Effector memory CD8-positive, alpha-beta T cell (primary cell): ENCODE data around the gene TUBG1.
"Not testable (repeated sequence)": the region's sequence is repeated elsewhere in the genome, so short reads cannot be mapped to it uniquely, and the experiment has no call there.

ENCODE experiments used
- ATAC-seq: fragments of 150-1000 bp; cut with Tn5 transposase; replicated peaks from 2 replicates; pipeline ENCODE4 v1.10.0; 2021; ENCODE audit warnings: mild to moderate bottlenecking, moderate library complexity
- DNase-seq, 3 experiments: peaks; one replicate each; pipeline ENCODE4 v3.0.0; 2021
- H3K27ac Mint-ChIP-seq, 2 donors: one replicate each; pipeline ENCODE4 v1.8.0; 2022; ENCODE audit warnings: mild to moderate bottlenecking in 2 of 2, mixed read lengths in 2 of 2, moderate library complexity in 2 of 2
- H3K27me3 Mint-ChIP-seq, 2 donors: one replicate each; pipeline ENCODE4 v1.8.0; 2022; ENCODE audit warnings: mixed read lengths in 2 of 2
- H3K36me3 Mint-ChIP-seq: one replicate; pipeline ENCODE4 v1.8.0; 2022; ENCODE audit warnings: mild to moderate bottlenecking, moderate library complexity, mixed read lengths; ENCODE audit not compliant: insufficient read depth
- H3K4me1 Mint-ChIP-seq, 2 donors: one replicate each; pipeline ENCODE4 v1.8.0; 2022; ENCODE audit warnings: low read depth in 2 of 2, mixed read lengths in 2 of 2
- H3K4me3 Mint-ChIP-seq, 2 donors: one replicate each; pipeline ENCODE4 v1.8.0; 2022; ENCODE audit warnings: mild to moderate bottlenecking in 2 of 2, mixed read lengths in 2 of 2, moderate library complexity in 2 of 2
- H3K9me3 Mint-ChIP-seq, 2 donors: one replicate each; pipeline ENCODE4 v1.8.0; 2022; ENCODE audit warnings: mixed read lengths in 2 of 2

Gene TUBG1

DNA sequence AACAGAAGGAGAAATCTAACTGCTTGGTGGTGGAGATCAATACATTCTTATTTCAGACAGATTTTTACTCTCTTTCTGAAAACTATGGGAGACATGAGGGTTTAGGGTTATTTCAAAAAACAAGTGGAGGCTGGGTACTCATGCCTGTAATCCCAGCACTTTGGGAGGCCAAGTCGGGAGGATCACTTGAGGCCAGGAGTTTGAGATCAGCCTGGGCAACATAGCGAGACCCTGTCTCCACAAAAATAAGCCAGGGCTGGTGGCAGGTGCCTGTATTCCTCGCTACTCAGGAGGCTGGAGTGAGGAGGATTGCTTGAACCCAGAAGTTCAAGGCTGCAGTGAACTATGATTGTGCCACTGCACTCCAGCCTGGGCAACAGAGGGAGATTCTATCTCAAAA is 12.5 kb downstream of the TUBG1 start:
- not testable (repeated sequence) for DNase-seq, ATAC-seq, H3K9me3 Mint-ChIP-seq, H3K27me3 Mint-ChIP-seq, H3K4me1 Mint-ChIP-seq, H3K36me3 Mint-ChIP-seq, H3K4me3 Mint-ChIP-seq
- peak overlapping the region in 1 of 2 donors; percentile 4 for H3K27ac Mint-ChIP-seq

DNA sequence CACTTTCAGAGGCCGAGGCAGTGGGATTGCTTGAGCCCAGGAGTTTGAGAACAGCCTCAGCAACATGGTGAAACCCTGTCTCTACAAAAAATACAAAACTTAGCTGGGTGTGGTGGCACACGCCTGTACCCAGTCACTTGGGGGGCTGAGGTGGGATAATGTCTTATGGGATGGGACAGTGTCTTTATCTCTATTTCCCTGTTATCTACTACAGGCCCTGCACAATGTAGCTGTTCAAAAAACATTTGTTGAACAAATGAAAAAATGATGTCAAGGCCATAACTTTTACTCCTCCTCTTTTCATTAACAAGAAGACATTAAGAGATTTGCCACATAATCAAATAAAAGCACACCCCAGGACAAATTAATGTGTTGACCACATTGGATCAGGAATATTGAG is 13.8 kb downstream of the TUBG1 start:
- H3K4me3 Mint-ChIP-seq = no peak overlapping the region
- H3K27me3 Mint-ChIP-seq = no peaks in the 10 kb centered on the region
- ATAC-seq (no peak), DNase-seq (no peak)
- H3K9me3 Mint-ChIP-seq = no peaks in the 10 kb centered on the region
- peaks cover 0 to 2% of the 10 kb centered on the region in 2 donors for H3K4me1 Mint-ChIP-seq
- H3K27ac Mint-ChIP-seq = no peak overlapping the region
- H3K36me3 Mint-ChIP-seq = no peaks in the 10 kb centered on the region

DNA sequence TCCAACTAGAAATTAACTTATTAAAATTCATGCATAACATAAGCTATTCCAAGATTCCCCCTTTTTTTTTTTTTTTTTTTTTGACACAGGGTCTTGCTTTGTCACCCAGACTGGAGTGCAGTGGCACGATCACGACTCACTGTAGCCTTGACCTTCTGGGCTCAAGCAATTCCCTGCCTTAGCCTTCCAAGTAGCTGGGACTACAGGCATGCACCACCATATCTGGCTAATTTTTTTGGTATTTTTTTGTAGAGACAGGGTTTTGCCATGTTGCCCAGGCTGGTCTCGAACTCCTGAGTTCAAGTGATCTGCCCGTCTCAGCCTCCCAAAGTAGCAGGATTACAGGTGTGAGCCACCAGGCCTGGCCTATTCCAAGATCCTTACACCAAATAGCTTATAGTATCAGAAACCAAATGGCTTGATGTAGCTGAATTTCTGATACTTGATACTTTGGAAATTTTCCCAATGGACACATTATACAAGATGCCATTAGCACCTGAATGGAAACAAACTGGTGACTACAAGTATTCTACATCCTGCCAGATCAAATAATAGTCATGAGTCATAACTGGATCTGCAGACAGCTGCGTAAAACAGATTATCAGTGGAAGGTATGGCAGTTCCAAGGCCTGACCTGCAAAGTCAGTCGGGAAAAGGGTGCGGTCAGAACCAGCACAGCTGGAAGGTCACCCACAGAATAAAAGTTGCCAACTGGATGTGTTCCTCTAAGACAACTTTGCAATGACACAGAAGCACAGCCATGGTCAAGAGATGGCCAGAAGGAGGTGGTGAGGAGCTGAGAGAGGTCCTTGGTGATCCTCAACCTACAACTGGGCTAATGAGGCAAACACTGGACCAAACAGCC is 14.5 kb downstream of the TUBG1 start:
- H3K9me3 Mint-ChIP-seq = no peaks in the 10 kb centered on the region
- ATAC-seq (no peak), DNase-seq (no peak)
- no peaks in the 10 kb centered on the region for H3K36me3 Mint-ChIP-seq
- H3K4me1 Mint-ChIP-seq = no peaks in the 10 kb centered on the region
- H3K27ac Mint-ChIP-seq = no peak overlapping the region
- no peak overlapping the region for H3K4me3 Mint-ChIP-seq
- no peaks in the 10 kb centered on the region for H3K27me3 Mint-ChIP-seq

- H3K27ac Mint-ChIP-seq, DNase-seq, H3K4me3 Mint-ChIP-seq, H3K36me3 Mint-ChIP-seq, ATAC-seq, H3K27me3 Mint-ChIP-seq, H3K4me1 Mint-ChIP-seq, H3K9me3 Mint-ChIP-seq: not testable (repeated sequence)
Measured at GRCh38 chr17:42627032-42627764, 17.7 kb downstream of the TUBG1 start.

DNA sequence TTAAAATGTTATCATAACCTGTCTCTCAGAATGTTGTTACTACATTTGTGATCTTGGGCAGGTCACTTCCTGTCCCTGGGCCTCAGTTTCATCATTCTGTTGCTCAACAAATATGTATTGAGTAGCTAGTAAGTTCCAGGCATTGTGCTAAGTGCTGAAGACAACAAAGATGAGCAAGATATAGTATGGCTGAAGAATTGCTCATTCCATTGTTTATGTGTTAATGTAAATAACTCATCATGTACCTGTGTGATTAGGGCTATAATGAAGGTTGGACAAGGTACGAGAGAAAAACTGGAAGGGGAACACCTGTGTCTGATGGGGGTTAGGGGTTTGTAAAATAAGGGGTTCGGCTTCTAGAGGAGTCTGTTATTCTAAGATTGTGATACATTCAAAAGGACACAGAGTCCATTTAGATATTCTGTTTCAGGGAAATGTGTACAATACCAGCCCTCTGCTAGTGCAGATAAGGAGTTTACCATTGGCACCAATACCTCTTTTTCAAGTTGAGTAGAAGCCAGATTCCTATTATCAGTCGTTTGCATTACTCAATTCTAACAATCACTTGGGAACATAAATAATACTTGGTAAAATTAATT is 20.0 kb downstream of the TUBG1 start:
- no peak for ATAC-seq
- no peaks in the 10 kb centered on the region for H3K9me3 Mint-ChIP-seq

GRCh38 chr17:42632949-42633444 is 23.5 kb downstream of the TUBG1 start:
- Mint-ChIP-seq H3K4me3 (no peak overlapping the region), H3K27ac (no peak overlapping the region)

More for the DNA sequence above, 20.0 kb downstream of the TUBG1 start:
- Mint-ChIP-seq H3K27me3 (no peaks in the 10 kb centered on the region), H3K4me3 (no peak overlapping the region), H3K27ac (no peak overlapping the region), H3K4me1 (no peaks in the 10 kb centered on the region), H3K36me3 (no peaks in the 10 kb centered on the region)
- no peak for DNase-seq

DNA sequence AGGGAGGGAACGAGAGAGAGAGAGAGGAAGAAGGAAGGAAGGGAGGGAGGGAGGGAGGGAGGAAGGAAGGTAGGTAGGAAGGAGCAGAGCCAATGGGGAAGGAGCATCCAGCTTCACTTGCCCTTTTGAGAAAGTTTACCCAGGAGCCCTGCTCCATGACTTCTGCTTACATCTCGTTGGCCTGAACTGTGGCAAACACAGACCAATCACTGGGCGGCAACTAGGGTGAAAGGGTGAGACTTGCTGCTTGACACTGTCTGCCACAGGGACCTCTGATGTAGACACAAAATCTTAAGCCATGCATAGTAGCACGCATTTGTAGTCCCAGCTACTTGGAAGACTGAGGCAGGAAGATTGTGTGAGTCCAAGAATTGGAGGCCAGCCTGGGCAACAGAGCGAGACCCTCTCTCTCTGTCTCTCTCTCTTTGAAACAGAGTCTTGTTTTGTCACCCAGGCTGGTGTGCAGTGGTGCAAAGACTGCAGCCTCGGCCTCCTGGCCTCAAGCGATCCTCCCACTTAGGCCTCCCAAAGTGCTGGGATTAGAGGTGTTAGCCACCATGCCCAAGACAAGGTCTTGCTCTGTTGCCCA is 30.1 kb downstream of the TUBG1 start:
- H3K4me1 Mint-ChIP-seq = peaks cover 0 to 3% of the 10 kb centered on the region in 2 donors
- H3K27ac Mint-ChIP-seq = peak overlapping the region in 1 of 2 donors; percentile 25
- ATAC-seq (no peak), DNase-seq (no peak)
- no peak overlapping the region for H3K4me3 Mint-ChIP-seq
- H3K27me3 Mint-ChIP-seq = peaks cover 12 to 18% of the 10 kb centered on the region in 2 donors
- no peaks in the 10 kb centered on the region for H3K9me3 Mint-ChIP-seq
- peaks cover 6% of the 10 kb centered on the region for H3K36me3 Mint-ChIP-seq

More at GRCh38 chr17:42632949-42633444, 23.5 kb downstream of the TUBG1 start:
- ATAC-seq (no peak), DNase-seq (no peak)
- Mint-ChIP-seq H3K9me3 (no peaks in the 10 kb centered on the region), H3K4me1 (no peaks in the 10 kb centered on the region), H3K27me3 (no peaks in the 10 kb centered on the region), H3K36me3 (no peaks in the 10 kb centered on the region)

DNA sequence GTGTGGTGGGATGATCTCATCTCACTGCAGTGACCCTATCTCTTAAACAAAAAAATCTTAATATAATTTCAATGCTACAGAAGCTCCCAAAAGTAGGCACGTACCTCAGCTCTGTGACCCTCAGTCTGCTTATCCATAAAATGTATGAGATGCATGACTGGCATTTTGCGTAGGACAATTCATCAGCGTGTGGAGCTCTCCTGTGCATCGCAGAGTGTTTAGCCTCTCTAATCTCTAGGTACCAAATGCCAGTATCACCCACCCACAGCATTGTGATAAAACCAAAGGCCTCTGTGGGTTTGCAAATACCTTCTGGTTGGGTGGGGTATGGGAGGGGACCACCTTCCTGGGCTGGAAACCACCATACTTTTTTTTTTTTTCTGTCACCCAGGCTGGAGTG is 30.6 kb downstream of the TUBG1 start:
- H3K4me1 Mint-ChIP-seq = peaks cover 0 to 3% of the 10 kb centered on the region in 2 donors
- no peaks in the 10 kb centered on the region for H3K9me3 Mint-ChIP-seq
- peak; percentile 26 for ATAC-seq
- no peak for DNase-seq
- peaks cover 12 to 18% of the 10 kb centered on the region in 2 donors for H3K27me3 Mint-ChIP-seq
- H3K27ac Mint-ChIP-seq = no peak overlapping the region
- no peak overlapping the region for H3K4me3 Mint-ChIP-seq
- H3K36me3 Mint-ChIP-seq = peaks cover 6% of the 10 kb centered on the region

DNA sequence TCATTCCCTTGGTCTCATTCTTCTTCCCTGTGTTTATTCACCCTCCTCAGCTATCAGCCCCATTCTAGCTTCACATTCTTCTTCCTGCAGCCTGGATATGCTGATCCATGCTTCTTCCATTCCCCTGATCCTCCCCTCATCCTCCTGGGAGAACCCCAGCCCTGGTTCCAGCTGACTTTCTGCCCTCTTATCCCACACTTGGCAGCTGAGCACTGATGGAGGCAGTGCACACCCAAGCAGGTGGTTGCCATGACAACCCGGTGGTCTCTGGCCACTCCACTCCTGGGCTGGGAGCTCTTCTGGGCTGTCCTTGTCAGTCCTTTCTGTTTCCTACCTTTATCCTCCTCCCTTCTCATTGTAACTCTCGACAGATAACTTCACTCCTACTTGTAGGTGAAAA is 32.9 kb downstream of the TUBG1 start:
- no peak for DNase-seq

GRCh38 chr17:42647778-42648177 is 38.3 kb downstream of the TUBG1 start:
- Mint-ChIP-seq H3K27me3 (peaks cover 3 to 22% of the 10 kb centered on the region in 2 donors), H3K27ac (no peak overlapping the region), H3K9me3 (no peaks in the 10 kb centered on the region), H3K4me1 (peaks cover 0 to 9% of the 10 kb centered on the region in 2 donors), H3K4me3 (no peak overlapping the region), H3K36me3 (no peaks in the 10 kb centered on the region)
- peak; percentile 17 for ATAC-seq
- no peak for DNase-seq

More for the DNA sequence above, 32.9 kb downstream of the TUBG1 start:
- H3K4me3 Mint-ChIP-seq = no peak overlapping the region
- H3K9me3 Mint-ChIP-seq = no peaks in the 10 kb centered on the region
- peaks cover 6% of the 10 kb centered on the region for H3K36me3 Mint-ChIP-seq
- peaks cover 12 to 18% of the 10 kb centered on the region in 2 donors for H3K27me3 Mint-ChIP-seq
- no peak overlapping the region for H3K27ac Mint-ChIP-seq
- ATAC-seq = no peak
- H3K4me1 Mint-ChIP-seq = peaks cover 0 to 3% of the 10 kb centered on the region in 2 donors

DNA sequence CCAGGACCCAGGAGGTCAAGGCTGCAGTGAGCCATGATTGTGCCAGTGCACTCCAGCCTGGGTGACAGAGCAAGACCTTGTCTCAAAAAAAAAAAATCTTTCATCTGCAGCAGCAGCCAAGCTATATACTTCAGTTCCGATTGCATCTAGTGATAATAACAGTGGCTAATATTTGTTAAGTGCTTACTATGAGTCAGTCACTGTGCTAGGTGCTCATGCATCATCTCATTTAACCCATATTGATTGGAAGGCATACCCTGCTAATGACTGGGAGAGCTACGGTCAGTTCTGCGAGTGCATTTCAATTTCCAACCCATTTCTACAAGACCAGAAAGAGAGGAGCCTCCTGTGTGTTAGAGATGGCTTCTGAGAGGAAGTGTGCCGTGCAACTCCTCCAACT is 41.9 kb downstream of the TUBG1 start:
- Mint-ChIP-seq H3K4me3 (no peak overlapping the region), H3K9me3 (no peaks in the 10 kb centered on the region), H3K4me1 (peaks cover 0 to 16% of the 10 kb centered on the region in 2 donors), H3K27me3 (peaks cover 7 to 39% of the 10 kb centered on the region in 2 donors), H3K27ac (no peak overlapping the region), H3K36me3 (no peaks in the 10 kb centered on the region)
- DNase-seq (no peak), ATAC-seq (no peak)

DNA sequence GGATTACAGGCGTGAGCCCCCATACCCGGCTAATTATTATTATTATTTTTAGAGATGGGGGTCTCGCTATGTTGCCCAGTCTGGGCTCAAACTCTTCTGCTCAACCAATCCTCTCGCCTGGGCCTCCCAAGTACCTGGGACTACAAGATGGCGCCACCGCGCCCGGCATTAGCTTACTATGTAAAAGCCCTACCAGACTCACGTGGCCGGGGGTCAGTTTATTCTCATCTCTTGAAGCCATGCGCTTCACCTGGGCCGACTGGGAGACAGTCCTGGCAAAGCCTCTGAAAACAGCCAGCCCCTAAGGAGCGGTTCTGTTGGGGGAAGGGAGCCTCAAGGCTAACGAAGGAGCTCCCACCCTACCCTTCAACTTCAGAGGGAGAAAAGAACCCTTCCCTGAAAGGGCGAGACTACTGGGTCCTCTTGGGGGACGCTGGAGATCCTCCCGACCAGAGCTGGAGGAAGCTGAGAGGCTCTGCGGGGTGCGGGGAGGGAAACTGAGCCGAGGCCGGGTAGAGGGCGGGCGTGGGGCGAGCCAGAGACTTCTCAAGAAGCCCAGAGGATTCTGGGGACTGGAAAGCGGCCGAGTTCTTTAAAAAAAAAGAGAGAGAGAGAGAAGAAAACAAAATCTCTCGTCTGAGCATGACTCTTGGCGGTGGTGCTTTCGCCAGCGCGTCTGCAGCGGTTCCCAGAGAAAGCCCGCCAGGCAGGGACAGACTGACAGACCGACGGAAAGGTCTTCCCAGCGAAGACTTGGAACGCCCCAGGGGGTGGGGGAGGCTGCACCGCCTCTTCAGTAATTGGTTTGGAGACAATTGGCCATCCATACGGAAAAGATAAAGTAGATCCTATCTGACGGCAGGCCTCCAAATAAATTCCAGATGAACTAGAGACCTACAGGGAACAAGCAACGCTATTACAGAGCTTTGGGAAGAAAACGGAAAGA is 44.0 kb downstream of the TUBG1 start:
- ATAC-seq = no peak
- H3K27ac Mint-ChIP-seq = no peak overlapping the region
- H3K9me3 Mint-ChIP-seq = no peaks in the 10 kb centered on the region
- no peak for DNase-seq
- no peak overlapping the region for H3K4me3 Mint-ChIP-seq
- peaks cover 7 to 31% of the 10 kb centered on the region in 2 donors for H3K27me3 Mint-ChIP-seq
- H3K36me3 Mint-ChIP-seq = no peaks in the 10 kb centered on the region
- peaks cover 4 to 11% of the 10 kb centered on the region in 2 donors for H3K4me1 Mint-ChIP-seq
